Left renal cortex interstitium (tissue), 4 donors: Measurements from ENCODE around the gene RBCK1. TPM values are rescaled to one million over a fixed set of nuclear protein-coding genes. Genes with fewer than 3 reads are reported as not detected.
"Not testable (repeated sequence)": the region's sequence is repeated elsewhere in the genome, so short reads cannot be mapped to it uniquely, and the experiment has no call there.

ENCODE experiments used
- DNase-seq, 4 donors: peaks; one replicate each; pipeline ENCODE4 v3.0.0-alpha.2; 2013; ENCODE audit warnings: low read depth in 4 of 4, low spot score in 2 of 4, missing footprints in 1 of 4
- polyA plus RNA-seq, 4 donors: library from polyadenylated mRNA; unstranded; fragments of 120-200 nt; gene quantifications; one replicate each; pipeline ENCODE4 v1.2.1, GENCODE V29; 2013; ENCODE audit not compliant: insufficient read length in 4 of 4

The RBCK1 gene
- polyA plus RNA-seq, 4 donors = 66.5 to 111 (median 91.9) TPM

- no peak for DNase-seq
These were observed 32.7 kb upstream of the RBCK1 start for GRCh38 chr20:375265-375889.

GRCh38 chr20:376089-376488 lies 32.0 kb upstream of the RBCK1 start:
- no peak for DNase-seq

- no peak for DNase-seq
These were observed 31.3 kb upstream of the RBCK1 start for GRCh38 chr20:376750-377149.

DNA sequence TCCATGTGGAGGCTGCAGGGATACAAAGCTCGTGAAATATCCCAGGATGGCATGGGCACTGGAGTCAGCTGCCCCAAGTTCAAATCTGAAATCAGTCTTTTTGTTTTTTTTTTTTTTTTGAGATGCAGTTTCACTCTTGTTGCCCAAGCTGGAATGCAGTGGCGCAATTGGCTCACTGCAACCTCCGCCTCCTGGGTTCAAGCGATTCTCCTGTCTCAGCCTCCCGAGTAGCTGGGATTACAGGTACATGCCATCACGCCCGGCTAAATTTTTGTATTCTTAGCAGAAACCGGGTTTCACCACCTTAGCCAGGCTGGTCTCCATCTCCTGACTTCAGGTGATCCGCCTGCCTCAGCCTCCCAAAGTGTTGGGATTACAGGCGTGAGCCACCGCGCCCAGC lies 30.5 kb upstream of the RBCK1 start:
- not testable (repeated sequence) for DNase-seq

DNA sequence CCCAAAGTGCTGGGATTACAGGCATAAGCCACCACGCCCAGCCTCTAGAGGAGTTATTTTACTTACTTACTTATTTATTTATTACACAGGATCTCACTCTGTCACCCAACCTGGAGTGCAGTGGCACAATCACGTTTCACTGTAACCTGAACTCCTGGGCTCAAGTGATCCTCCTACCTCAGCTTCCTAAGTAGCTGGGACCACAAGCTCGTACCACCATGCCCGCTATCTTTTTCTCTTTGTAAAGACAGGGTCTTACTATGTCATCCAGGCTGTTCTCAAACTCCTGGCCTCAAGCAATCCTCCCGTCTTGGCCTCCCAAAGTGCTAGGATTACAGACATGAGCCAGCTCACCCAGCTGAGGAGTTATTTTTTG lies 29.1 kb upstream of the RBCK1 start:
- no peak for DNase-seq

DNA sequence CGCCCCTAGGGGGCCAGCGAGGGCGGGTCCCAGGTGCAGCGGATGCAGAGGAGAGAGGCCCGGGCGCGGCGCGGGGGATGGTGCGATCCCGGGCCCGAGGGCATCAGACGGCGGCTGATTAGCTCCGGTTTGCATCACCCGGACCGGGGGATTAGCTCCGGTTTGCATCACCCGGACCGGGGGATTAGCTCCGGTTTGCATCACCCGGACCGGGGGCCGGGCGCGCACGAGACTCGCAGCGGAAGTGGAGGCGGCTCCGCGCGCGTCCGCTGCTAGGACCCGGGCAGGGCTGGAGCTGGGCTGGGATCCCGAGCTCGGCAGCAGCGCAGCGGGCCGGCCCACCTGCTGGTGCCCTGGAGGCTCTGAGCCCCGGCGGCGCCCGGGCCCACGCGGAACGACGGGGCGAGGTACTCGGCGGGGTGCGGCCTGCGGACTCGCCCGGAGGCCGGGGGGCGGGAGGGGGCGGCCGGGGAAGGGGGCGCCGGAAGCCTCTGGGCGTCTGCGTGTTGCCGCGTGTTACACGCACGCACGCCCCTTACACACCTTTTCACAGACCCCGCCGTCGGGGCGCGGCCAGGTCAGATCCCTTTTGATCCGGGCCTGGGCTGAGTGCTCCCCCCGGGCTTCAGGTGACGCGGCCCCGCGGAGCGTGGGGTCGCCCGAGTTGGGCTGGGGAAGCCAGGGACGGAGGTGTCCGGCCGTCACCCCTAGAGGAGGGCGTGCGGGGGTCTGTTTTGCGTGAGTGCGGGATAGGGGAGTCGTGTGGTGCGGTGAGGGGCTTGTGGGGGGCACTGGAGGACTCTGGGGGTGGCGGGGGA lies 27.1 kb upstream of the RBCK1 start:
- no peak for DNase-seq

- DNase-seq = no peak
These were observed 26.4 kb upstream of the RBCK1 start for GRCh38 chr20:381581-382290.

GRCh38 chr20:382291-383115 lies 25.6 kb upstream of the RBCK1 start:
- DNase-seq = no peak

GRCh38 chr20:383889-384288 lies 24.2 kb upstream of the RBCK1 start:
- DNase-seq = no peak

DNA sequence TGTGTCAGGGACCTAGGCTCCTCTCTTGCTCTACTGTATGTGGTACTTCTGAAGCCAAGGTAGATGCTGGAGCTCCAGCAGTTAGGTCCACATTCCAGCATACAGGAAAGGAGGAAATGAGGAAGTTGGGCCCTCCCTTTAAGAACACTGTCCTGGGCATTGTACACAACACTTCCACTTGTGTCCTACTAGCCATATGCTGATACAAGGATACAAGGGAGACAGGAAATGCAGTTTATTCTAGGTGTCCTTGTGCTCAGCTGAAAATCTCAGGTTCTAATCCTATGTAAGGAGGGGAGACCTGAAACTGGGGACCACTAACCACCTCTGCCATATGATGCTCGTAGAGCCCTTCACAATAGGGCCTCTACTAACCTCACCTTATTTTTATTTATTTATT lies 23.4 kb upstream of the RBCK1 start:
- DNase-seq = no peak

DNA sequence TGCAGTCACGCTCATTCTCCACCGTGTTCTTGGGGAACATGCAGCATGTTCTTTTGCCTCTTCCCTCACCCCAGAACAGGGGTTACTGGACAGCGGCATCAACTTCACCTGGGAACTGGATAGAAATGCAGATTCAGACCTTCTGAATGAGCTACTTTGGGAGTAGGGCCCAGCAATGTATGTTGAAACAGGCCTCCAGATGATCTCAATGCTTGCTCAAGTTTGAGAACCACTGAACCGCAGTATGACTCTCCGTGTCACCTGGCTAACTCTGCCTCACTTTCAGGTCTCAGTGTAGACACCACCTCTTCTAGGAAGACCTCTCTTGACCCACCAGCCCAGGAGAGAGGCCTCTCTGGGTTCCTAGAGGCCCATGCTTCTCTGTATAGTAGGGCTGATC lies 22.7 kb upstream of the RBCK1 start:
- DNase-seq = no peak

DNA sequence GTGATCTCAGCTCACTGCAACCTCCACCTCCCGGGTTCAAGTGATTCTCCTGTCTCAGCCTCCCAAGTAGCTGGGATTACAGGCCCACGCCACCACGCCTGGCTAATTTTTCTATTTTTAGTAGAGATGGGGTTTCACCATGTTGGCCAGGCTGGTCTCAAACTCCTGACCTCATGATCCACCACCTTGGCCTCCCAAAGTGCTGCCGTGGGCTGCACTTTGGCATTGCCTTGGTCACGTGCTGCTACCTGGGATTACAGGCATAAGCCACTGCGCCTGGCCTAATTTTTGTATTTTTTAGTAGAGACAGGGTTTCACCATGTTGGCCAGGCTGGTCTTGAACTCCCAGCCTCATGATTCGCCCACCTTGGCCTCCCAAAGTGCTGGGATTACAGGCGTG lies 21.5 kb upstream of the RBCK1 start:
- DNase-seq = not testable (repeated sequence)

DNA sequence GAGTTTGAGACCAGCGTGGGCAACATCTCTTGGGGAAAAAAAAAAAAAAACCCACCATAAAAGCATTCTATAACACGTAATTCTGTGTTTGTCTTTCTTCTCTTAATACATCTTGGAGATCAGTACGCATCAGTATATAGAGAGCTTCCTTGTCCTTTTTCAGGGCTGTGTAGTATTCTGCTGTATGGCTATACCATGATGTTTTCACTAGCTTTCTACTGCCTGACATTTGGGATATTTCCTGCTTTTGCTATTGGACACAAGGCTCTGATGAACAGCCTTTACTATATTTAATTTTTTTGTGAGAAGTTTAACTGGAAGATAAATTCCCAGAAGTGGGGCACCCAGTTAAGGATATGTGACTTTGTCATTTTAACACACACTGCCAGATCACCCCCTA lies 20.6 kb upstream of the RBCK1 start:
- no peak for DNase-seq

DNA sequence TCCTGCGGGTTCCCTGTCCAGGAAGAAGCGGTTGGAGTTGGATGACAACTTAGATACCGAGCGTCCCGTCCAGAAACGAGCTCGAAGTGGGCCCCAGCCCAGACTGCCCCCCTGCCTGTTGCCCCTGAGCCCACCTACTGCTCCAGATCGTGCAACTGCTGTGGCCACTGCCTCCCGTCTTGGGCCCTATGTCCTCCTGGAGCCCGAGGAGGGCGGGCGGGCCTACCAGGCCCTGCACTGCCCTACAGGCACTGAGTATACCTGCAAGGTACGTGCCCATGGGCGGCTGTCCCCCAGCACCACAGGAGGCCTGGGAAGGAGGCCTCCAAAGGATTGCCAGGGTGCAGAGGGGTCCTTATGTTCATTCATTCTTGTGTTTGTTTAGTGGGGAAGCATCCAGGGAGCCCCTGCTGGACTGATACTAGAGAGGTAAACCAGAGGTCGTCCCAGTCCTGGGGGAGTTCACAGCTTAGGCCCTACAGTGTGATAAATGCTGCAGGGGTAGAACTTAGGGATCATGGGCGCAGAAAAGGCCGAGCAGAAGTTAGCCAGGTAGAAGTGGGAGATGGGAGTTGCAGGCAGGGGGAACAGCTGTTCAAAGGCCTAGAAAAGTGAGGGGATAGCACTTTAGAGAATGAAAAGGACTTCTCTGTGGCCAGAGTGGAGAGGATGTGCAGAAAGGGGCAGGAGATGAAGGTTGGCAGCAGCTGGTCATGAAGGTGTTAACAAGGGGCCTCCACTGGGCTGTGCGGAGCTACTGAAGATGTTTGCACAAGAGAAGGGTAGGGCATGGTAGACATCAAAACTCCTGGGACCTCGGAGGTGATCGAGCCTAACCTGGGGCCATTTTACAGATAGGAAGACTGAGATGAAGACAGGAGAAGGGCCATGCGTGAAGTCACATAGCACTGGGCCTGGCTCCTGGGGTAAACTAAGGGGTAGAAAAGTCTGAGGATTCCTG lies 19.8 kb upstream of the RBCK1 start:
- no peak for DNase-seq

GRCh38 chr20:389220-389619 lies 18.9 kb upstream of the RBCK1 start:
- DNase-seq = no peak

DNA sequence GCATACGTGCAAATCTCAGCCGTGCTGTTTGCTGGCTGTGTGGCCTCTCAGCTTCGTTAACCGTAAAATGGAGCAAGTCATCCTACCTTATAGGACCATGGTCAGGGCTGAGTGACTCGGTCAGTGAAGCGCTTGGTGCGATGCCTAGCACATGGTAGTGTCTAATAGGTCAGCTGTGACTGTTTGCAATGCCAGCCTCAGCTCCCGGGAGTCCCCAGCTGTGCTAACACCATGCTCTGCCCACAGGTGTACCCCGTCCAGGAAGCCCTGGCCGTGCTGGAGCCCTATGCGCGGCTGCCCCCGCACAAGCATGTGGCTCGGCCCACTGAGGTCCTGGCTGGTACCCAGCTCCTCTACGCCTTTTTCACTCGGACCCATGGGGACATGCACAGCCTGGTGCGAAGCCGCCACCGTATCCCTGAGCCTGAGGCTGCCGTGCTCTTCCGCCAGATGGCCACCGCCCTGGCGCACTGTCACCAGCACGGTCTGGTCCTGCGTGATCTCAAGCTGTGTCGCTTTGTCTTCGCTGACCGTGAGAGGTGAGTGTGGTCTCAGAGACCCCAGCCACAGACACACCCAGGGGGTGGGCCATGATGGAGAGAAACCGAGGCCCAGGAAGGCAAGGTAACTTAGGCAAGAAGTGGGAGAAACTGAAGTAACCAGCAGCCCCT lies 16.9 kb upstream of the RBCK1 start:
- DNase-seq = no peak

GRCh38 chr20:393296-393695 lies 14.8 kb upstream of the RBCK1 start:
- not testable (repeated sequence) for DNase-seq

GRCh38 chr20:396252-396618 lies 11.9 kb upstream of the RBCK1 start:
- DNase-seq = no peak
